Panc1 (cell line): ENCODE data around the gene DHRS7. TPM values are rescaled to one million over a fixed set of nuclear protein-coding genes. Genes with fewer than 3 reads are reported as not detected.

Experiments used
- ATAC-seq: fragments of 200-7000 bp; cut with Tn5 transposase; 2 replicates; pipeline ENCODE4 v1.9.1; 2020; ENCODE audit warnings: mild to moderate bottlenecking, moderate library complexity
- BruUV-seq: library from RNA; stranded (reverse); fragments of 400-500 nt; replicated peaks from 2 replicates; lab custom pipeline; 2021; lab: Mats Ljungman, UMichigan
- CTCF ChIA-PET: fragments of 300-600 bp; sonication (Branson Sonifier 250); formaldehyde crosslinking; loops from one replicate; lab custom pipeline; 2022; ENCODE audit warnings: antibody characterized with exemption; lab: Charles Lee
- POLR2A ChIA-PET: fragments of 300-600 bp; sonication (Branson Sonifier 250); formaldehyde crosslinking; loops from one replicate; lab custom pipeline; 2022; ENCODE audit warnings: antibody characterized with exemption; lab: Charles Lee
- DNase-seq: peaks from one replicate; pipeline ENCODE4 v3.0.0-alpha.2; 2010; ENCODE audit warnings: low read depth, low spot score
- H3K27ac ChIP-seq: 2 replicates; pipeline ENCODE4 v1.5.1; 2011; ENCODE audit warnings: mild to moderate bottlenecking, low read length, inconsistent platforms
- H3K27me3 ChIP-seq: fragments of 200-500 bp; sonication (Bioruptor generic); 2 replicates; pipeline ENCODE4 v1.6.0; 2014; ENCODE audit warnings: low read length, inconsistent platforms; ENCODE audit not compliant: control insufficient read depth, insufficient read depth
- H3K36me3 ChIP-seq: fragments of 200-500 bp; sonication (Bioruptor generic); 2 replicates; pipeline ENCODE4 v1.5.1; 2014; ENCODE audit warnings: inconsistent platforms, mild to moderate bottlenecking, low read length, moderate library complexity; ENCODE audit not compliant: control insufficient read depth, insufficient read depth
- H3K4me1 ChIP-seq: 2 replicates; pipeline ENCODE4 v1.5.1; 2011; ENCODE audit warnings: inconsistent platforms, mild to moderate bottlenecking, low read length, moderate library complexity; ENCODE audit not compliant: control insufficient read depth, insufficient read depth
- H3K4me3 ChIP-seq, 2 experiments: 2 replicates each; pipeline ENCODE4 v1.5.1; 2011 to 2012; ENCODE audit warnings: low read depth in 2 of 2, low read length in 2 of 2, mild to moderate bottlenecking in 2 of 2, inconsistent platforms in 1 of 2, moderate library complexity in 1 of 2
- H3K9me3 ChIP-seq: fragments of 200-500 bp; sonication (Bioruptor generic); 2 replicates; pipeline ENCODE4 v1.5.1; 2014; ENCODE audit warnings: low read depth, mild to moderate bottlenecking, inconsistent platforms, low read length, moderate library complexity; ENCODE audit not compliant: control insufficient read depth, insufficient read depth
- CTCF ChIP-seq: fragments of 450-650 bp; IDR thresholded peaks from 2 replicates; pipeline ENCODE4 v1.5.1; 2017; ENCODE audit warnings: mild to moderate bottlenecking
- POLR2AphosphoS5 ChIP-seq: IDR thresholded peaks from 2 replicates; pipeline ENCODE4 v1.6.1; 2012; ENCODE audit warnings: mild to moderate bottlenecking, low read depth, low read length, moderate library complexity
- SIN3A ChIP-seq: IDR thresholded peaks from 2 replicates; pipeline ENCODE4 v1.6.1; 2012; ENCODE audit warnings: low read depth, mild to moderate bottlenecking, low read length, moderate library complexity, borderline replicate concordance; ENCODE audit not compliant: insufficient read depth
- TCF7L2 ChIP-seq: IDR thresholded peaks from 2 replicates; pipeline ENCODE4 v1.6.1; 2011; ENCODE audit warnings: mild to moderate bottlenecking, low read depth, low read length, inconsistent platforms
- in situ Hi-C: cut with HindIII; loops from 2 replicates; pipeline ENCODE4 v1.10.0; 2016; ENCODE audit warnings: low sequenced_read_pairs, low pct_unique_long_range_greater_than_20kb
- intact Hi-C: fragments of 100-400 bp; cut with micrococcal nuclease; formaldehyde crosslinking; loops from one replicate; pipeline ENCODE4 v1.10.0; 2022; ENCODE audit not compliant: unreplicated experiment
- total RNA-seq: library from RNA; stranded (reverse); gene quantifications from one replicate; pipeline ENCODE4 v1.2.1, GENCODE V29; 2021; ENCODE audit not compliant: unreplicated experiment
- TF ChIP-seq, protein P1 (sequence below), 2 experiments: IDR thresholded peaks; 2 replicates each; pipeline ENCODE4 v1.6.1; 2011 to 2012; ENCODE audit warnings: low read depth in 2 of 2, control low read depth in 1 of 2, low read length in 1 of 2, mild to moderate bottlenecking in 1 of 2, moderate library complexity in 1 of 2; ENCODE audit not compliant: insufficient read depth in 1 of 2

DHRS7 gene
- total RNA-seq, 1 experiment from 2014 or later, result 34.5 TPM

GRCh38 chr14:60166142-60166541 is 944 bp upstream of the DHRS7 start:
- no peak overlapping the region for H3K27ac ChIP-seq
- in situ Hi-C loops (no loop called here), intact Hi-C loops (loop anchor here (10.0 kb wide), 1 partner anchor 71 kb away; the partner anchor contains the start of gene PCNX4)
- no peaks in the 10 kb centered on the region for H3K27me3 ChIP-seq
- ATAC-seq, result no peak
- H3K36me3 ChIP-seq, result no peaks in the 10 kb centered on the region; the same call in 1 of the 2 replicates
- DNase-seq, result no peak
- ChIA-PET POLR2A (no interaction called here), CTCF (interaction anchor here (0.6 to 0.7 kb wide), 2 partner anchors 202 to 1111 kb away, joined by 3 read pairs; no protein-coding TSS in a partner anchor)
- H3K9me3 ChIP-seq, result no peaks in the 10 kb centered on the region
- H3K4me1 ChIP-seq, result no peaks in the 10 kb centered on the region; the same call in 1 of the 2 replicates
- TF ChIP-seq TCF7L2, result no peak
- TF ChIP-seq CTCF, result no peak
- TF ChIP-seq SIN3A, result no peak
- no peak for TF ChIP-seq POLR2AphosphoS5
- TF ChIP-seq, protein P1, sequence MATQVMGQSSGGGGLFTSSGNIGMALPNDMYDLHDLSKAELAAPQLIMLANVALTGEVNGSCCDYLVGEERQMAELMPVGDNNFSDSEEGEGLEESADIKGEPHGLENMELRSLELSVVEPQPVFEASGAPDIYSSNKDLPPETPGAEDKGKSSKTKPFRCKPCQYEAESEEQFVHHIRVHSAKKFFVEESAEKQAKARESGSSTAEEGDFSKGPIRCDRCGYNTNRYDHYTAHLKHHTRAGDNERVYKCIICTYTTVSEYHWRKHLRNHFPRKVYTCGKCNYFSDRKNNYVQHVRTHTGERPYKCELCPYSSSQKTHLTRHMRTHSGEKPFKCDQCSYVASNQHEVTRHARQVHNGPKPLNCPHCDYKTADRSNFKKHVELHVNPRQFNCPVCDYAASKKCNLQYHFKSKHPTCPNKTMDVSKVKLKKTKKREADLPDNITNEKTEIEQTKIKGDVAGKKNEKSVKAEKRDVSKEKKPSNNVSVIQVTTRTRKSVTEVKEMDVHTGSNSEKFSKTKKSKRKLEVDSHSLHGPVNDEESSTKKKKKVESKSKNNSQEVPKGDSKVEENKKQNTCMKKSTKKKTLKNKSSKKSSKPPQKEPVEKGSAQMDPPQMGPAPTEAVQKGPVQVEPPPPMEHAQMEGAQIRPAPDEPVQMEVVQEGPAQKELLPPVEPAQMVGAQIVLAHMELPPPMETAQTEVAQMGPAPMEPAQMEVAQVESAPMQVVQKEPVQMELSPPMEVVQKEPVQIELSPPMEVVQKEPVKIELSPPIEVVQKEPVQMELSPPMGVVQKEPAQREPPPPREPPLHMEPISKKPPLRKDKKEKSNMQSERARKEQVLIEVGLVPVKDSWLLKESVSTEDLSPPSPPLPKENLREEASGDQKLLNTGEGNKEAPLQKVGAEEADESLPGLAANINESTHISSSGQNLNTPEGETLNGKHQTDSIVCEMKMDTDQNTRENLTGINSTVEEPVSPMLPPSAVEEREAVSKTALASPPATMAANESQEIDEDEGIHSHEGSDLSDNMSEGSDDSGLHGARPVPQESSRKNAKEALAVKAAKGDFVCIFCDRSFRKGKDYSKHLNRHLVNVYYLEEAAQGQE (IDR thresholded peaks at IDR 0.05; ENCODE audit: insufficient read depth in 1 of 2, low read depth in 2 of 2, low read length in 1 of 2), result no peak
- no TSS peak for BruUV-seq
- no peak overlapping the region for H3K4me3 ChIP-seq

- intact Hi-C loops (loop anchor here (10.0 kb wide), 1 partner anchor 71 kb away; the partner anchor contains the start of gene PCNX4), in situ Hi-C loops (no loop called here)
- CTCF ChIA-PET, result interaction anchor here (0.6 to 0.7 kb wide), 3 partner anchors 201 to 1277 kb away, joined by 3 read pairs; no protein-coding TSS in a partner anchor
- Histone ChIP-seq H3K4me3 (peak overlapping the region; percentile 74 to 92), H3K9me3 (no peaks in the 10 kb centered on the region), H3K27me3 (no peaks in the 10 kb centered on the region), H3K27ac (peak overlapping the region; percentile 65), H3K36me3 (no peaks in the 10 kb centered on the region; the same call in 1 of the 2 replicates), H3K4me1 (no peaks in the 10 kb centered on the region; the same call in 1 of the 2 replicates)
- BruUV-seq, result no TSS peak
- POLR2A ChIA-PET, result interaction anchor here (1.1 kb wide), 1 partner anchor 160 kb away, joined by 3 read pairs; no protein-coding TSS in a partner anchor
- DNase-seq (no peak), ATAC-seq (no peak; the same call in 1 of the 2 replicates)
- TF ChIP-seq CTCF, result peak; percentile 28
- TF ChIP-seq SIN3A, result no peak
These were observed 314 bp upstream of the DHRS7 start for GRCh38 chr14:60165547-60165876.
